NT2/D1 (cell line): Measurements from ENCODE around the gene SLC5A4.

Experiments used
- DNase-seq: peaks from one replicate; pipeline ENCODE4 v3.0.0-alpha.2; 2011; ENCODE audit warnings: low read depth, low spot score
- H3K27me3 ChIP-seq: 2 replicates; pipeline ENCODE4 v1.6.0; 2011; ENCODE audit warnings: mild to moderate bottlenecking; ENCODE audit not compliant: insufficient read length, insufficient read depth
- H3K36me3 ChIP-seq: 2 replicates; pipeline ENCODE4 v1.6.1; 2011; ENCODE audit warnings: mild to moderate bottlenecking, low read length, mixed read lengths; ENCODE audit not compliant: insufficient read depth, insufficient read length
- H3K4me1 ChIP-seq: 2 replicates; pipeline ENCODE4 v1.5.1; 2011; ENCODE audit not compliant: insufficient read depth, insufficient read length
- H3K4me3 ChIP-seq: 2 replicates; pipeline ENCODE4 v1.5.1; 2011; ENCODE audit warnings: low read depth; ENCODE audit not compliant: insufficient read length
- H3K9ac ChIP-seq: 2 replicates; pipeline ENCODE4 v1.6.0; 2011; ENCODE audit warnings: low read depth; ENCODE audit not compliant: insufficient read length
- H3K9me3 ChIP-seq: 2 replicates; pipeline ENCODE4 v1.5.1; 2011; ENCODE audit warnings: mild to moderate bottlenecking, low read length; ENCODE audit not compliant: insufficient read depth
- SUZ12 ChIP-seq: IDR thresholded peaks from 2 replicates; pipeline ENCODE4 v1.6.1; 2011; ENCODE audit not compliant: insufficient read length, insufficient read depth; ENCODE audit errors: extremely low read depth
- YY1 ChIP-seq: IDR thresholded peaks from 2 replicates; pipeline ENCODE4 v1.6.1; 2011; ENCODE audit not compliant: insufficient read length, insufficient read depth
- ZNF274 ChIP-seq: IDR thresholded peaks from 2 replicates; pipeline ENCODE4 v1.6.1; 2011; ENCODE audit warnings: mild to moderate bottlenecking, low read depth, low read length

SLC5A4 gene

DNA sequence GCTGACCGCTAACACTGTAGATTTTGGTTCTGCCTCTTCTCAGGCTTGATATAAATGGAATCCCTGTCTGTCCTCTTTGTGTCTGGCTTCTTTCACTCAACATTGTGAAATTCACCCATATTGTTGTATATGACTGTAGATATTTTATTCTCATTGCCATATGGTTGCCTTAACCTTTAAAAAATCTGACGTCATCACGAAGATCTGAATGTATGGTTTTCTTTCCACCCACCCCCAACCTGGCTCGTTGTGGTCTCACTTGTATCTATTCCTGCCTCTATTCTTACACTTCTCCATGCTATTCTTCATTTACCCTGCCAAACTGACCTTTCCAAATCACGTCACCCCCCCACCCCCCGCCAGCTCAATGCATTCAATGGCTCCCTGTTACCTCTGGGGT, 74.1 kb downstream of the SLC5A4 start:
- DNase-seq = no peak
- Histone ChIP-seq H3K9me3 (no peaks in the 10 kb centered on the region), H3K36me3 (no peaks in the 10 kb centered on the region), H3K4me3 (no peak overlapping the region), H3K4me1 (no peaks in the 10 kb centered on the region), H3K9ac (no peak overlapping the region), H3K27me3 (peaks cover 26% of the 10 kb centered on the region)
- TF ChIP-seq ZNF274 = no peak
- TF ChIP-seq SUZ12 = no peak
- no peak for TF ChIP-seq YY1

DNA sequence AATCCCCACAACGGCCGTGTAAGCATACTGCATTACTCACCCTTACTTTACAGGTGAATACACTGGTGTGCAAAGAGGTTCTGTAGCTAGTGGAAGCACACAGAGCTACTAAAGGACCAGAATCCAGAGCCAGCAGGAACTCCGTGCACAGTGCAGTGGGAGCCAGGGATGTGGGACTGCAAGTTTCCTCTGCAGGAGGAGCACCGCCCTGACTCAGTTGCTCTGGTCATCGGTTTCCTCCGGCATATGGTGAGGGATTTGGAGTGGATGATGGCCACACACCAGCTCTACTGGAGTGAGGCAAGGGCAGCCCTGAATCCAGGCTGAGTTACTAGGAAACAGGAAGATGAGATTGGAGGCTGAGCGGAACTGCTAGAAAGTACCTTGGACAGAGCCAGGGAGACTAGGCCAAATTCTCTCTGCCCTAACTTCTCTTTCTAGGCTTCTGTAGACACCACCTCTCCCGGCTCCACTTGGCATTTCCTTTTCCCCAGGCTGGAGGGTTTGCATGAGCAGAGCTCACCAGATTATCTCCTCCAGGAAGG, 77.9 kb downstream of the SLC5A4 start:
- DNase-seq = no peak
- TF ChIP-seq YY1 = no peak
- no peak for TF ChIP-seq ZNF274
- no peak for TF ChIP-seq SUZ12

DNA sequence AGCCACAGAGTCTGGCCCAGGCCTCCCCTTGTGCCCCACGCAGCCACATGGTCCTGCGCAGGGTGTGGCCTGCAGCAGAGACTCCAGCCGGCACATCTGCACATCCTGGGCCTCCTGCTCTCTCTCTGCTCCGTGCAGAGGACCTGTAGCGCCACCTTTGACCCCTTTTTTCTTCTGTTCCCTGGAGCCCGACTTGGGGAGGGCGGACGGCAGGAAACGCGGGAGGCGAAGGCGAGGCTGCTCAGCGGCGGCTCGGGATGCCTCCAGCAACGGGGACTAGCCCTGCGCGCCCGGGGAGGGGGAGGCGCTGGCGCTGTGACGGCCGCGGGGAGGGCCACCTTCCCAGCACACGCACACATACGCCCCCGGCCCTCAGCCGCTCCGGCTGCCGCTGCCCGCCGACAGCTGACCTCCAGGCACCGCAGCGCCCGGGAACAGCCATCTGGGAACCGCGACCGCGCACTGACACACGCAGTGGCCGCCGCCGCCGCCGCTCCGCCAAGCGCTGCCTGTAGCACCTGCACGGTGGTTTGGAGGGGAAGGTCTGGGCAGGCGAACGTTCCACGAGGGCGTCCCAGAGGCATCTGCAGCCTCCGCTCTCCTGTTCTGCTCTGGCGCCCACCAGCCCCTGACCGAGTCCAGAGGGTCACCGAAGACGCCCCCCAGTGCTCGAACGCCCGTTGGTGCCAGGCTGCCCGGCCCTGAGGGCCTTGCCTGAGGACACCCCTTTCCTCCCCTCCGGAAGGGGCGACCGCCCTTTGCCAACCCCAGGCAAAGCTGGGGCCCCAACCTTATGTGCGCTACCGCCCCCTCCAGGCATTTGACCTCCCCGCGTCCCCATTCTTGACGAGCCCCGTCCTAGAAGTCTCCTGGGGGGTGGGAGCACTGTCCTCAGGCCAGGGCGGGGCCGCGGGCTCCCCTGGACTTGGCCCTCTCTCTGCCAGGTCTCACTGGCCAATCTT, 79.2 kb downstream of the SLC5A4 start:
- no peak for TF ChIP-seq ZNF274
- no peak for TF ChIP-seq SUZ12
- TF ChIP-seq YY1 = no peak
- H3K36me3 ChIP-seq = no peaks in the 10 kb centered on the region
- H3K4me1 ChIP-seq = peaks cover 2% of the 10 kb centered on the region
- no peaks in the 10 kb centered on the region for H3K9me3 ChIP-seq
- H3K9ac ChIP-seq = peak overlapping the region; percentile 16
- H3K4me3 ChIP-seq = peak overlapping the region; percentile 39
- peak; percentile 18 for DNase-seq
- peaks cover 44% of the 10 kb centered on the region for H3K27me3 ChIP-seq

More for the DNA sequence above, 77.9 kb downstream of the SLC5A4 start:
- no peaks in the 10 kb centered on the region for H3K36me3 ChIP-seq
- peaks cover 44% of the 10 kb centered on the region for H3K27me3 ChIP-seq
- H3K4me1 ChIP-seq = peaks cover 2% of the 10 kb centered on the region
- H3K4me3 ChIP-seq = no peak overlapping the region
- no peaks in the 10 kb centered on the region for H3K9me3 ChIP-seq
- H3K9ac ChIP-seq = no peak overlapping the region

DNA sequence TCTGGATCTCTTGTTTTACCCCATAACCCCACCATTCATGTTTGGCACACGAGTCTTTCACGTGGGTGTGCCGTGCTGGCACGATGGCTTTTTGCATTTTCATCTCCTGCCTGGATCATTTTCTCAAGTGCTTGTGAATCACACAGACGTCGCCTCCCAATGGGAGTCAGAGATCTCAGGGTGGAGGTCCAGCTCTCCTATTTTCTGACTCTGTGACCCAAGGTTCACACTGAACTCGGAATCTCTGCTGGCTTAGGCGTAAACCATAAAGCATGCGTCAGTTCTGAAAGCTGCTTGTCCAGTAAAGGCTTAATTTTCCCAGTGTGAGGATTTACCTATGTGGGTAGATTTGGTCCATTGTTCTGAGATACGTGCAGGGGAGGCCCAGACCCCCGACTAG, 80.0 kb downstream of the SLC5A4 start:
- H3K27me3 ChIP-seq = peaks cover 44% of the 10 kb centered on the region
- TF ChIP-seq YY1 (no peak), ZNF274 (no peak), SUZ12 (no peak)
- no peak overlapping the region for H3K4me3 ChIP-seq

More for the DNA sequence above, 80.0 kb downstream of the SLC5A4 start:
- no peaks in the 10 kb centered on the region for H3K9me3 ChIP-seq
- no peaks in the 10 kb centered on the region for H3K36me3 ChIP-seq
- peaks cover 2% of the 10 kb centered on the region for H3K4me1 ChIP-seq
- no peak for DNase-seq
- H3K9ac ChIP-seq = no peak overlapping the region
